Activated B cell treated with CpG ODN at 0.5 μM for 24 hours (primary cell): ENCODE measurements around the gene TCHHL1. TPM values are rescaled to one million over a fixed set of nuclear protein-coding genes. Genes with fewer than 3 reads are reported as not detected.

Experiments used
- ATAC-seq: fragments of 200-7000 bp; cut with Tn5 transposase; one replicate; pipeline ENCODE4 v1.10.0; 2021; ENCODE audit warnings: low read depth, mild to moderate bottlenecking, moderate library complexity
- CTCF ChIA-PET: fragments of 350-600 bp; sonication (Branson Sonifier 250); formaldehyde crosslinking; loops from one replicate; lab custom pipeline; 2021; ENCODE audit warnings: antibody characterized with exemption; lab: Charles Lee
- POLR2A ChIA-PET: fragments of 350-600 bp; sonication (Branson Sonifier 250); formaldehyde crosslinking; loops from one replicate; lab custom pipeline; 2021; ENCODE audit warnings: antibody characterized with exemption; lab: Charles Lee
- DNase-seq: peaks from one replicate; pipeline ENCODE4 v3.0.0; 2022
- H3K27ac Mint-ChIP-seq: one replicate; pipeline ENCODE4 v1.8.0; 2020; ENCODE audit warnings: mixed read lengths
- H3K27me3 Mint-ChIP-seq: one replicate; pipeline ENCODE4 v1.8.0; 2021; ENCODE audit warnings: mixed read lengths
- H3K36me3 Mint-ChIP-seq: one replicate; pipeline ENCODE4 v1.8.0; 2021; ENCODE audit warnings: low read depth, mixed read lengths
- H3K4me1 Mint-ChIP-seq: one replicate; pipeline ENCODE4 v1.8.0; 2021; ENCODE audit warnings: mixed read lengths
- H3K4me3 Mint-ChIP-seq: one replicate; pipeline ENCODE4 v1.8.0; 2020; ENCODE audit warnings: mild to moderate bottlenecking, mixed read lengths
- H3K9me3 Mint-ChIP-seq: one replicate; pipeline ENCODE4 v1.8.0; 2020; ENCODE audit warnings: mixed read lengths
- intact Hi-C: fragments of 100-400 bp; cut with micrococcal nuclease; formaldehyde crosslinking; loops from one replicate; pipeline ENCODE4 v1.15.1; 2024
- total RNA-seq: library from RNA; stranded (reverse); gene quantifications from 2 replicates; pipeline ENCODE4 v1.2.3, GENCODE V29; 2022
- TF ChIP-seq, protein P1 (sequence below): fragments of 200-600 bp; IDR thresholded peaks from one replicate; pipeline ENCODE4 v1.8.0; 2022; ENCODE audit warnings: antibody characterized with exemption, mild to moderate bottlenecking

The TCHHL1 gene
- total RNA-seq, 1 donor from 2014 or later: not detected

DNA sequence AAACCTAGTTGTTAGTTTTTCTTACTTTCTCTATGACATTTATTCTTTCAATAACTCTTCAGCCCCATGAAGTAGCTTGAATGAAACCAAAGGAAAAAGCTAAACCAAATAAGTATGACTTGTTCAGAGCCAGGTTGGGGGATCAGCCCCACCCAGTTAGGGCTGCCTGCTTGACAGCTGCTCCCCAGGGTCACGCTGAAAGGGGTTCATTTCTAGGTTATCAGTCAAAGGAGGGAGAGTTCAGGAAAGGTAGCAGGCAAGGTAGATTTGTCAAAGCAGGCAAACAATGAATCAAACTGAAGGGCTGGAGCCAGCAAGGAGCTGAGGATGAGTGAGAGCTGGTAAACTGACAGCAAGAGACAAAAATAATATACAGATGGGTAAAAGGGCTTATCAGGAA, 49.0 kb downstream of the TCHHL1 start:
- H3K36me3 Mint-ChIP-seq: peaks cover 4% of the 10 kb centered on the region
- ATAC-seq: no peak
- no peak for DNase-seq
- no peaks in the 10 kb centered on the region for H3K9me3 Mint-ChIP-seq
- no peaks in the 10 kb centered on the region for H3K27me3 Mint-ChIP-seq
- ChIA-PET POLR2A (interaction anchor here (1.0 to 2.2 kb wide), 2 partner anchors 8 to 13 kb away, joined by 3 to 9 read pairs; no protein-coding TSS in a partner anchor), CTCF (interaction anchor here (0.7 to 1.2 kb wide), 3 partner anchors 8 to 39 kb away, joined by 3 read pairs; no protein-coding TSS in a partner anchor)
- no peak overlapping the region for H3K27ac Mint-ChIP-seq
- peaks cover 31% of the 10 kb centered on the region for H3K4me1 Mint-ChIP-seq
- intact Hi-C loops: no loop called here
- H3K4me3 Mint-ChIP-seq: no peak overlapping the region
- TF ChIP-seq, protein P1, sequence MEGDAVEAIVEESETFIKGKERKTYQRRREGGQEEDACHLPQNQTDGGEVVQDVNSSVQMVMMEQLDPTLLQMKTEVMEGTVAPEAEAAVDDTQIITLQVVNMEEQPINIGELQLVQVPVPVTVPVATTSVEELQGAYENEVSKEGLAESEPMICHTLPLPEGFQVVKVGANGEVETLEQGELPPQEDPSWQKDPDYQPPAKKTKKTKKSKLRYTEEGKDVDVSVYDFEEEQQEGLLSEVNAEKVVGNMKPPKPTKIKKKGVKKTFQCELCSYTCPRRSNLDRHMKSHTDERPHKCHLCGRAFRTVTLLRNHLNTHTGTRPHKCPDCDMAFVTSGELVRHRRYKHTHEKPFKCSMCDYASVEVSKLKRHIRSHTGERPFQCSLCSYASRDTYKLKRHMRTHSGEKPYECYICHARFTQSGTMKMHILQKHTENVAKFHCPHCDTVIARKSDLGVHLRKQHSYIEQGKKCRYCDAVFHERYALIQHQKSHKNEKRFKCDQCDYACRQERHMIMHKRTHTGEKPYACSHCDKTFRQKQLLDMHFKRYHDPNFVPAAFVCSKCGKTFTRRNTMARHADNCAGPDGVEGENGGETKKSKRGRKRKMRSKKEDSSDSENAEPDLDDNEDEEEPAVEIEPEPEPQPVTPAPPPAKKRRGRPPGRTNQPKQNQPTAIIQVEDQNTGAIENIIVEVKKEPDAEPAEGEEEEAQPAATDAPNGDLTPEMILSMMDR: no peak

DNA sequence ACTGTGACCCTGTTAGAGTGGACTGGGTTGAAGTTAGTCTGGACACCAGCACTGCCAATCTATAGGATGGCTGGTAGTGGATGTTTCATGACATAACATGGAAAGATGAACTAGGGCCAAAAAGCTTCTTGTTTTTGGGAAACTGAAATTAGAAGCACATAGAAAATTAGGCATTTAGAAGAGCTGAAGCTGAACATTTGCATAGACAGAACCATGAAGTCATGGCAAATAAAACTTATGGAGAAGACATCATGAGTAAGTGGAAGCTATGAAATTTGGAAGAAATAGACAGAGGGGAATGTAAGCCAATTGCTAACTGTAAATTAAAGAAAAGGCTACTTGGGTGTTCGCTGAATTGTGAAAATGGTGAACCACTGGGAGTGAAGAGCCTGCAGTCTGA, 49.4 kb downstream of the TCHHL1 start:
- ATAC-seq (no peak), DNase-seq (no peak)
- ChIA-PET CTCF (interaction anchor here (0.7 to 1.2 kb wide), 3 partner anchors 8 to 39 kb away, joined by 3 read pairs; no protein-coding TSS in a partner anchor), POLR2A (interaction anchor here (1.0 to 2.2 kb wide), 2 partner anchors 8 to 14 kb away, joined by 3 to 9 read pairs; no protein-coding TSS in a partner anchor)
- Mint-ChIP-seq H3K9me3 (no peaks in the 10 kb centered on the region), H3K36me3 (peaks cover 4% of the 10 kb centered on the region), H3K27ac (no peak overlapping the region), H3K27me3 (no peaks in the 10 kb centered on the region), H3K4me1 (peaks cover 35% of the 10 kb centered on the region), H3K4me3 (no peak overlapping the region)
- TF ChIP-seq, protein P1: no peak
- intact Hi-C loops: no loop called here

DNA sequence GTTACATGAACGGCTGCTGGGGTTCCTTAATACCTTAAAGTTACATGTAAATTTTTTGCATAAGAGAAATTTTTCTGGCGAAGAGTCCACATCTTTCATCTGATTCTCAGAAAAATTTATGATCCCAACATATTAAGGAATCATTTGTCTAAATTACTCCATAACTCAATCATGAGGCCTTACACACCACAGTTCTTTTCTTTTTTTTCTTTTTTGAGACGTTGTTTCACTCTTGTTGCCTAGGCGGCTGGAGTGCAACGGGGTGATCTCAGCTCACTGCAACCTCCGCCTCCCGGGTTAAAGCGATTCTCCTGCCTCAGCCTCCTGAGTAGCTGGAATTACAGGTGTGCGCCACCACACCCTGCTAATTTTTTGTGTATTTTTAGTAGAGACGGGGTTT, 50.0 kb downstream of the TCHHL1 start:
- ATAC-seq (no peak), DNase-seq (no peak)
- peaks cover 4% of the 10 kb centered on the region for H3K36me3 Mint-ChIP-seq
- ChIA-PET POLR2A (interaction anchor here (1.0 to 2.2 kb wide), 2 partner anchors 9 to 14 kb away, joined by 3 to 9 read pairs; no protein-coding TSS in a partner anchor), CTCF (interaction anchor here (0.8 kb wide), 1 partner anchor 9 kb away, joined by 3 read pairs; no protein-coding TSS in a partner anchor)
- no peaks in the 10 kb centered on the region for H3K27me3 Mint-ChIP-seq
- H3K4me1 Mint-ChIP-seq: peaks cover 38% of the 10 kb centered on the region
- TF ChIP-seq, protein P1: no peak
- intact Hi-C loops: no loop called here
- no peak overlapping the region for H3K4me3 Mint-ChIP-seq
- H3K27ac Mint-ChIP-seq: no peak overlapping the region
- no peaks in the 10 kb centered on the region for H3K9me3 Mint-ChIP-seq

DNA sequence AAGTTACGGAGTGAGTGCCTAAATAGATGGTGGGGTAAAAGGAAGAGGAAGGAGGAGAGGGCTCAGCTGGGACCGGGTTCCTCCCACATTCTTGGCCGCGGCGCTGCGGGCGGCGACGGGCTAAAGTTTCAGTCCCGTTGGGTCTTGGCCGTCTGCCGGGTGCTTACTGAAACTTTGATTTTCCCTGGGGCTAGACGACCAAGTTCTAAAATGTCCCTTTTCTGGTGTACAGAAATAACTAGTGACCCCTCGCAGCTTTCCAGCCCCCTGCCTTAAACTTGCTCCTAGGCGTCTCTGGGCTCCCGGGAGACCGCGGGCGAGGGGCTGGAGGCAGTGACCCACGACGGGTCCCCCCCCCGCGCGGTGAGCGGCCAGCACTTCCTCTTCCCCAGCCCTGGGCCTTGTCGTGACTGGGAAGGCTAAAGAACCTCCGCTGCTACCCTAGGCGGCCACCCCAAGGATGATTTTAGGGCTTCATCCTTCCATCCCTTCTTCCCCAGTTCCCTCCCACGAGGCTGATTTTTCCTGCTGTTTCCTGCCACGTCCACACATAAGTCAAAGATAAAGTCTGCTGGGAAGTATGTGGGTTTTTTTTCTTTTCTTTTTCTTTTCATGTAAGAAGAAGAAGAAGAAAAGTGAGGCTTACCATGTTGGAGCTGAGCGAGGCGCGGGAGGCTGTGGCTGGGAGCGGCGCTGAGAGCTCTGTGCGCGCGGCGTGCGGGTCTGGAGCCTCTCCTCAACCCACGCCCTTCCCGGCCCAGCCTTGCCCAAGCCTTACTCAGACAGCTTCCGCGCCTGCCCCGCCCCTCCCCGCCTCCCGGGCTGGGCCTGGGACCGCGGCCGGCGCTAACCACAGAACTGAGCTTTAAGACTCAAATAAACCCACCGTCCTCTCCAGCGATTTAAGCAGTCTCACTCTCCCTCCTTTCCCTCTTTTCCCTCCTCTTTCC, 52.3 kb downstream of the TCHHL1 start, which contains the start of gene S100A11:
Gene S100A11, minus strand, starts transcription at position 738 of the 950 bp plus-strand sequence. Its CDS starts 89 bp downstream, at position 649.
- H3K4me3 Mint-ChIP-seq: peak within 1 kb of the TSS; percentile 92
- H3K36me3 Mint-ChIP-seq: peaks cover 27% of the 10 kb centered on the region
- no peaks in the 10 kb centered on the region for H3K27me3 Mint-ChIP-seq
- DNase-seq (peak; percentile 64), ATAC-seq (peak; percentile 78)
- ChIA-PET POLR2A (interaction anchor here (0.6 to 3.6 kb wide), 7 partner anchors 11 to 975 kb away, joined by 3 to 47 read pairs (median 3); partner anchors contain the start of genes MRPL9, POGZ and THEM4), CTCF (no interaction called here)
- H3K27ac Mint-ChIP-seq: peak within 1 kb of the TSS; percentile 88
- TF ChIP-seq, protein P1: no peak
- intact Hi-C loops: loop anchor here (1.0 kb wide), 1 partner anchor 12 kb away; no protein-coding TSS in a partner anchor
- peaks cover 38% of the 10 kb centered on the region for H3K4me1 Mint-ChIP-seq
- no peaks in the 10 kb centered on the region for H3K9me3 Mint-ChIP-seq
